Activated gamma-delta T cell treated with Interleukin-2 at 50 U/mL for 16 hours (primary cell): Measurements from ENCODE around the gene UQCRQ.
A peak's percentile ranks its signal among the peaks of the same experiment; 100 is the strongest.

ENCODE experiments used
- DNase-seq: peaks from one replicate; pipeline ENCODE4 v3.0.0-alpha.2; 2020

Gene UQCRQ

DNA sequence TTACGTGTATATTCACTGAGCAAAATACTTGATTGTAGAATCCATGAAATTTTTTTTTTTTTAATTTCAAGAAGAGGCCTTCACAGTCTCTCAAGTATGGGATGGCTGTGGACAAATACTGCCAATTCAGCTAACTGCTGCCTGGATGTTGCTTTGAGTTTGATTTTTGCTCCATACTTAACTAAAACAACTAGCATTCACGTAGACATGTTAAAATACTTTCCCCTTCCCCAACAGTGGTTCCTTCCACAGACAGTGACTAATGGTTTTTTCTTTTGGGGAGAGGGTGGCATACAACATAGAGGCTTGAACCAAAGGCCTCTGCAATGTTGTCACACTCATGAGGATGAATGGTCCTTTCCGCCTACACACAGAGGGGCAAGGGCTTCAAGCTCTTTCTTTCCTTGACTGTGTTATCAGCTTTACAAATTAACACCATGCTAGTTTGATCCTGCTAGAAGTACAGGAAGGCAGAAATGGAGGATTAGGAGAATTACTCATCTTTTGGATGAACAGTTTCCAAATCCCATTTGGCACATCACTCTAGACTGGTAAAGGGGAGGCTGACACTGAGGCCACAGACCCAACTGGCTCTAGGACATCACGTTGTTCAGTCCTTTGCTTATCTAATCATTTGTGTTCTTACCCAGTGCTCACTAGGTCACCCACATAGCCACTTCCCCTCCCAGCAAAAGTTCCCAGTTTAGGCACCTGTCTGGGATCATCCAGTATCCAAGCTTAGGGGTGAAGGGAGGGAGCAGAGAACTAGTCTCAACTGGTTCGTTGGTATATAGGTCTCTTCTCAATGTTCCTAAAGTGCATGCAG lies 5.2 kb downstream of the UQCRQ start:
- DNase-seq = no peak

DNA sequence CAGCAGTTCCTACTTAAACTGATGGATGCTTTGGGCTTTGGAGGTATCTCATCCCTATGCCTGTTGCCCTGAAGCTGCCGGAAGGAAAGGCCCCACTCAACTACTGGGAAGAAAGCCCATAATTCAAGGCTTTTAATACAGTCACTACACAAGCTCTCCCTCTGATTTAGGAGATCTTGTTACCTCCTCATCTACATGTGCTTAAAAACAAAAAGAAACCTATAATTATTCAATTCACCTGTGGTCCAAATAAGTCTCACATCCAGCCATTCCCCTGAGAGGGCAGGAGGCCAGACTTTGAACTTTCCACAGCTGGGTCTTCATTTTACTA lies 6.3 kb downstream of the UQCRQ start:
- DNase-seq = no peak

- DNase-seq = no peak
These were observed 6.9 kb downstream of the UQCRQ start, which contains the start of gene LEAP2 for GRCh38 chr5:132873119-132873929. LEAP2 (plus strand) TSS chr5:132873668; CDS start chr5:132873695, 27 bp downstream.

GRCh38 chr5:132873930-132874271 lies 7.5 kb downstream of the UQCRQ start:
- DNase-seq = no peak

DNA sequence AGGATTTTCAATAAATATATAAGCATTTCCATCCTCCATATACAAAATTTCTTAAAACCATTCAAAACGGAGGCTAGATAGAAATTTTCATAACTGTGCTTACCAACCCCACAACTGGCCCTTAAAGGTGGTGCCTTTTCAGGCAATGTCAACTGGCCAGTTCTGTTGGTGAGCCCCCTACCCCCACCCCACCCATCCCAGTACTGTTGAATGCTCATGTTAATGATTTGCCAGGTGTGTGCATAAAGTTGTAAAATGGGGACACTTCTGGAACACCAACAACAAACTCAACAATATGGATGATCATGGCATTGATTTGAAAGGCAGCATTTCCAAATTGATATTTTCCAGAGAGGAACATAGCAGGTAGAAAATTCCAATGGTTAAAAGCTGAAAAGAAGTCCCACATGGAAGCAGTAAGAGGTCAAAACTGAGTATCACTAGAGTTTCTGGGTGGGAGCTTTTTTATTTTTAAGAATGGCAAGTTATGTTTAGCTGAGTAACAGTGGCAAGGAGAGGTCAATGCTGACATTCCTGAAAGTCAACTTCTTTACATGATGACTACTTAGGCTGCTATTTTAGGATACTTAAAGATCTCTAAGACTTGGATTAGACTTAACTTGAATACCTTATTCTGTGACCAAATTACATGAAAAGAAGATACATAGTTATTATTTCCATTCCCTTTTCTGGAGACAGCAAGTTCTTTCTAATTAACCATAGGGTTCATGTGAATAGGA lies 9.7 kb downstream of the UQCRQ start:
- no peak for DNase-seq

GRCh38 chr5:132877466-132877865 lies 11.0 kb downstream of the UQCRQ start:
- DNase-seq = no peak

DNA sequence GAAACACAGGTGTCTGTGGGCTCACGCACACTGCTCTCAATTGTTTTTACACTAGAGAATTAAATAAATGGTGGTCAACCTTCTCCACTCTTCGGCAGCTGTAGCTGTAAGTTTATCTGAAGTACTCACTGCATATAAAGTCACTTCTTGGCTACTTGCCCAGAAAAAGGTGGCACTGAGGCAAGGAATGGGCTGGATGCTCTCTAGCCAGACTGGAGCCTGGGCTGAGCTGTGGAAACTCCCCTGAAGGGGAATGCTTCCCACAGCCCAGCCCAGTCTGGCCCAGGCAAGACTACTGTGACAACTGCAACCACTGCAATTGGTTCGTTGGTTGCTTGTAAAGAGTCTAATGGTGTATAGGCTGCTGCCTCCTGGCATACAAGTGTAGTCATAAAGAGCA lies 11.5 kb downstream of the UQCRQ start:
- DNase-seq = no peak

DNA sequence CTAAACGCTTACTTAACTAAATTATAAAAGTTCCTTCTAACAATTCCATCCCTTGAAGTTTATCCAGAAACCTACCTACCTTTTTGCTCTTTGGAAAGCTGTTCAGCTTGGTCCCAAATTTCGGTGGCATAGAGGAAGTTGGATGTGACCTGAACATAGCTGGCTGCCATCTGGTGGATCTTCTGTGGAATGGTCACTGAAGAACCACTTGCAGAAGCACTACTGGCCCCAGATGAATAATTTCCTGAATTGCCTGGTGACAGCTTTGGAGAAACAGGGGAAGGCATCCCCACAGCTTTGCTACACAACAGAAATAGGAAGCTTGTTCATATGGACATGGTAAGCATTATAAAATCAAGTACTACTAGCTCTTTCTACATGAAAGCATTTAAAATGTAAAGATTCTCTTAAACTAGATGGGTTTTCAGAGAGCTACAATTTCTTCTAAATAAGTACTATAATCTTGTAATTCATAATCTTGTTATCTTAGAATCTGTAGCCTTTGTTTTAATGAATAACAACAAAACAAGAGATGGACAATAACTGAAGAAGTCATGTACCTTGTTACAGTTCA lies 16.9 kb downstream of the UQCRQ start:
- peak; percentile 7 for DNase-seq

GRCh38 chr5:132884548-132884947 lies 18.1 kb downstream of the UQCRQ start:
- no peak for DNase-seq

GRCh38 chr5:132886064-132886823 lies 19.8 kb downstream of the UQCRQ start:
- no peak for DNase-seq

GRCh38 chr5:132887283-132887682 lies 20.8 kb downstream of the UQCRQ start:
- DNase-seq = no peak

DNA sequence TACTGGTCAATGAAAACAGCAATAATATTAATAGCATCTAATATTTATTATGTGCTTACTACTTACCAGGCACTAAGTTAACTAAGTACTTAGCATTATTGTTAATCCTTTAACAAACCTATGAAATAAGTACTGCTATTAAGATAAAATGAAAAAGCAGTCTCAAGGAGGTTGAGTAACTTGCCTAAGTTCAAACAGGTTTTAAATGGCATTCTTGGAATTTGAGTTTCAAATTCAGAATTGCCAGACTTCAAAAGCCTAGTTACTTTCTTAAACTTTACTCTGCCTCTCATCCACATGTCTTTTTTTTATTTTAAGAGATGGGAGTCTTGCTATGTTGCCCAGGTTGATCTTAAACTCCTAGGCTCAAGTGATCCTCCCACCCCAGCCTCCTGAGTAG lies 23.1 kb downstream of the UQCRQ start:
- no peak for DNase-seq

DNA sequence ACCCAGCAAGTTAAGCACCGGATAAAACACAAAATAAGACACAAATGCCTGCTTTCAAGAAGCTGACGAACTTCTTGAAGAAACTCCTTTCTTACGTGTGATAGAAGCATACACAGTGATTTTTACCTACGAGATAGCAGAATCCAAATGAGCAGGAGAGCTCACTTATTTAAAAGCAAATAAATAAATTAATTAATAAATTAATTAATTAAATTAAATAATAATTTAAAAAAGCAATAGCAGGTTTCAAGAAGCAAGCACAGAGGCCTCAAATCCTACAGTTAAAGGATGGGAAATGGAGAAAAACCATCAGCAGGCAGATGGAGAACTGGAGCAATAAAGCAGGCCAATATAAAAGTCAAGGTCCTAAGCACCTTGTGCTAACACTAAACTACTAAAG lies 24.4 kb downstream of the UQCRQ start:
- no peak for DNase-seq

DNA sequence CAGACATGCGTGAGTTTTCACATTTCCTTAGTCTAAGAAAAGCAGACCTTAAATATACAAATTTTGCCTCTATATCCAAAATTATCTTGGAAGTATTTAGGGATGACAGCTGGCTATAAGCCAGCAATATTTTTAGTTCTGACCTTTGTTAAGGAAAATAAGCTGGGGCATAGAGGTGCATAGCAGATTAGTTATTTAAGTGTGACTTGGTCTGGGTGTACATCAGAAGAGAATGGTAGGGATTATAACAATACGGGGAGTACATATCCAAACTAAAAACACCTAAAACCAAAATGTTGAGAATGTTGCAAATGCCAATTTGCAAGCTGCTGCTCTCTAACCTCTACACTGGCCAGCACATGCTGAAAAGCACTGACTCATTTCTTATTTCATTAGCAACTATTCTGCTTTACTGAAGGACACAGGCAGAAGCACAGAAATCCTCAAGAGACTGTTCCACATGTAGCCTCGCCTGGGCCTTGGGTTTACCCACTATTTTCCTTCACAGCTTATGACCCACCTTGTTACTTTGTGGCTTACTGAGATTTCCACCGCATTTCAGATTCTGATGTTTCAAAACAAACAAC lies 29.4 kb downstream of the UQCRQ start:
- no peak for DNase-seq

DNA sequence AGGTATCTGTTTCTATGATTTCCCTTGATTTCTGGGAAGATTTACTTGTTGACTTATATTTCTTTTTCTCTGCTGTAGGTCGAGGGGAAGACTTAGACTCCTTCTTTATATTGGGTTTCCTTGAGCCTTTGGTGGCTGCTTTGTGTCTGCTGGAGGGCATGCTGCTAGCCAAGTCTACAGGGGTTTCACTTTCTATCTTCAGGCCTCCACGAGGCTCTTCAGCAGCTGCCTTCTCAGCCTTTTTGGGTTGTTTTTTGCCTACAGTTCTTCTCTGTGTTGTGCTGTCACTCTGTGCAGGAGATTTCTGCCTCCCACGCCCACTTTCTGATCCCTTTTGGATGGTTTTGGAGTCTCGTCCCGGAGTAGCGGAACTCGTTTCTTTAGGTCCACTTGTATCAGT lies 30.2 kb downstream of the UQCRQ start:
- DNase-seq = no peak

GRCh38 chr5:132898094-132898493 lies 31.7 kb downstream of the UQCRQ start:
- DNase-seq = no peak

GRCh38 chr5:132901036-132901435 lies 34.6 kb downstream of the UQCRQ start:
- DNase-seq = no peak

GRCh38 chr5:132901730-132902129 lies 35.3 kb downstream of the UQCRQ start:
- DNase-seq = no peak

DNA sequence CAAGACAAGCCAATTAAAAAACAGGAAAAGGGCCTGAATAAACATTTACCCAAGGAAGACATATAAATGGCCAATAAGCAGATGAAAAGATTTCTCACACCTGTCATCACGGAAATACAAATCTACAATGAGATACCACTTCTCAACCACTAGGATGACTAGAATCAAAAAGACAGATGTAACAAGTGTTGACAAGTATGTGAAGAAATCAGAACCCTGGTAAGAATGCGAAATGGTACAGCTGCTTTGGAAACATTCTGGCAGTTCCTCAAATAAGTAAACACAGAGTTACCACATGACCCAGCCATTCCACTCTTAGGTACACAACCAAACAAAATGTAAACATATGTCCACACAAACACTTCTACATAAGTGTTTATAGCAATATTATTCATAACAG lies 39.5 kb downstream of the UQCRQ start:
- no peak for DNase-seq

DNA sequence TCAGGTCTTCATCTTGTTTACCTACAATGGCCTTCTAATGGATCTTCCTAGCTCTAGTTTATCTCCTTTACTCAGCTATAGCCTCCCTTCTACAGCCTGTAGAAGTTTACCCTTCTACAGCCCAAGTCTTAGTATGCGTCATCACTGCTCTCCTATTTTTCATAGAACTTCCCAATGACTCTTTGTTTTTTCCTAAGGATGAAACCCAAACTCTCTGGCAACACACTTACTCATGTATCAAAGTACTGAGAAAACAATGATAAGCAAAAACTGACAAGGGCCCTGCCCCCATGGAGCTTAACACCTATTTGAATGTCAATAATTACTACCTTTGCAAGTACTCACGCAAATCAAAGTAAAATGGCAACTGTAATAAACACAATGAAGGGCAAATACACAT lies 40.7 kb downstream of the UQCRQ start:
- no peak for DNase-seq

GRCh38 chr5:132909702-132910101 lies 43.3 kb downstream of the UQCRQ start:
- no peak for DNase-seq

DNA sequence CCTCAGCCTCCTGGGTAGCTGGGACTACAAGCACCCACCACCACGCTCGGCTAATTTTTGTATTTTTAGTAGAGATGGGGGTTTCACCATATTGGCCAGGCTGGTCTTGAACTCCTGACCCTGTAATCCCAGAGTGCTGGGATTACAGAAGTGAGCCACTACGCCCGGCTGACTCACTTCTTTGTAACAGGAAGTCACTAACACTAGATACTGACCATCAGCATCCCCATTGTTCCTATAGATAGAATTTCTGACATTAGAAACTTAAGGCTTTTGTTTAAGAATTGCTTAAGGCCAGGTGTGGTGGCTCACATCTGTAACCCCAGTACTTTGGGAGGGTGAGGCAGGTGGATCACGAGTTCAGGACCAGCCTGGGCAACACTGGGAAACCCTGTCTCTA lies 49.2 kb downstream of the UQCRQ start:
- DNase-seq = no peak
